CD14-positive monocyte (primary cell): ENCODE data around the gene ADAM19. TPM values are rescaled to one million over a fixed set of nuclear protein-coding genes. Genes with fewer than 3 reads are reported as not detected.

Experiments used
- DNase-seq, 3 donors: peaks; one replicate each; pipeline ENCODE4 v3.0.0-alpha.2; 2011 to 2022
- H2AFZ ChIP-seq: 2 replicates; pipeline ENCODE4 v1.6.0; 2012; ENCODE audit warnings: mild to moderate bottlenecking, low read depth, low read length, inconsistent platforms; ENCODE audit not compliant: insufficient read depth, poor library complexity, severe bottlenecking
- H3K27ac ChIP-seq, 2 donors: 1 replicate in 1 of 2; 2 replicates in 1 of 2; pipeline ENCODE4 v1.5.1; 2012 to 2013; ENCODE audit warnings: low read length in 2 of 2, control low read depth in 1 of 2, inconsistent platforms in 1 of 2, low read depth in 1 of 2, mild to moderate bottlenecking in 1 of 2
- H3K27me3 ChIP-seq, 2 donors: one replicate each; pipeline versions ENCODE4 v1.6.0 to v1.6.1; 2011 to 2013; ENCODE audit warnings: low read length in 2 of 2; ENCODE audit not compliant: control insufficient read depth in 2 of 2, insufficient read depth in 2 of 2
- H3K36me3 ChIP-seq, 2 donors: replicated peaks in 1 of 2; 1 replicate in 1 of 2; 2 replicates in 1 of 2; pipeline versions ENCODE4 v1.5.1 to v1.6.1; 2012 to 2013; ENCODE audit warnings: low read length in 2 of 2, control low read depth in 1 of 2, inconsistent platforms in 1 of 2, mild to moderate bottlenecking in 1 of 2; ENCODE audit not compliant: insufficient read depth in 2 of 2, control insufficient read depth in 1 of 2
- H3K4me1 ChIP-seq, 2 donors: 1 replicate in 1 of 2; 2 replicates in 1 of 2; pipeline versions ENCODE4 v1.5.1 to v1.6.1; 2012 to 2013; ENCODE audit warnings: low read length in 2 of 2, control low read depth in 1 of 2, inconsistent platforms in 1 of 2, mild to moderate bottlenecking in 1 of 2, moderate library complexity in 1 of 2; ENCODE audit not compliant: insufficient read depth in 2 of 2, control insufficient read depth in 1 of 2
- H3K4me2 ChIP-seq: replicated peaks from 2 replicates; pipeline ENCODE3; 2012; ENCODE audit warnings: low read length, moderate library complexity, mild to moderate bottlenecking; ENCODE audit not compliant: poor library complexity, severe bottlenecking; ENCODE audit errors: extremely low read depth
- H3K4me3 ChIP-seq, 3 experiments: fragments of 200-600 bp in 1 of 3; sonication (generic) in 1 of 3; replicated peaks in 1 of 3; 1 replicate in 2 of 3; 2 replicates in 1 of 3; pipeline ENCODE4 v1.5.1; 2011 to 2013; ENCODE audit warnings: low read length in 3 of 3, mild to moderate bottlenecking in 3 of 3, control low read depth in 2 of 3, low read depth in 2 of 3, inconsistent platforms in 1 of 3, moderate library complexity in 1 of 3
- H3K79me2 ChIP-seq: 2 replicates; pipeline ENCODE4 v1.6.0; 2012; ENCODE audit warnings: mild to moderate bottlenecking, control low read depth, inconsistent platforms, low read length, moderate library complexity; ENCODE audit not compliant: insufficient read depth
- H3K9ac ChIP-seq: 2 replicates; pipeline ENCODE4 v1.6.0; 2017; ENCODE audit warnings: low read length, mild to moderate bottlenecking; ENCODE audit not compliant: insufficient read depth, poor library complexity, severe bottlenecking
- H3K9me3 ChIP-seq, 2 donors: replicated peaks in 1 of 2; 1 replicate in 1 of 2; 2 replicates in 1 of 2; pipeline versions ENCODE4 v1.5.1 to v1.6.1; 2012 to 2013; ENCODE audit warnings: low read length in 2 of 2, control low read depth in 1 of 2; ENCODE audit not compliant: control insufficient read depth in 1 of 2, insufficient read depth in 1 of 2
- H4K20me1 ChIP-seq: 2 replicates; pipeline ENCODE4 v1.6.0; 2012; ENCODE audit warnings: mild to moderate bottlenecking, low read length, control low read depth, moderate library complexity; ENCODE audit not compliant: insufficient read depth
- H3K27ac Mint-ChIP-seq, 7 donors: one replicate each; pipeline ENCODE4 v1.8.0; 2020; ENCODE audit warnings: mild to moderate bottlenecking in 7 of 7, mixed read lengths in 7 of 7, moderate library complexity in 6 of 7, inconsistent platforms in 2 of 7
- H3K27me3 Mint-ChIP-seq, 3 donors: one replicate each; pipeline ENCODE4 v1.8.0; 2021 to 2022; ENCODE audit warnings: low read depth in 3 of 3, mild to moderate bottlenecking in 3 of 3, mixed read lengths in 3 of 3, moderate library complexity in 3 of 3, inconsistent platforms in 1 of 3
- H3K36me3 Mint-ChIP-seq, 2 donors: one replicate each; pipeline ENCODE4 v1.8.0; 2020; ENCODE audit warnings: mixed read lengths in 2 of 2, inconsistent platforms in 1 of 2, mild to moderate bottlenecking in 1 of 2
- H3K4me1 Mint-ChIP-seq: one replicate; pipeline ENCODE4 v1.8.0; 2020; ENCODE audit warnings: mild to moderate bottlenecking, mixed read lengths
- H3K4me3 Mint-ChIP-seq, 2 donors: one replicate each; pipeline ENCODE4 v1.8.0; 2020; ENCODE audit warnings: mild to moderate bottlenecking in 2 of 2, mixed read lengths in 2 of 2, moderate library complexity in 1 of 2
- H3K9me3 Mint-ChIP-seq, 7 donors: one replicate each; pipeline ENCODE4 v1.8.0; 2020 to 2022; ENCODE audit warnings: mixed read lengths in 7 of 7, mild to moderate bottlenecking in 6 of 7, moderate library complexity in 6 of 7, inconsistent platforms in 2 of 7
- WGBS: methylation state at CpG from one replicate; pipeline ENCODE4 v1.1.5; 2013; ENCODE audit warnings: missing lambda C conversion rate; ENCODE audit not compliant: insufficient coverage; 5-methylcytosine and 5-hydroxymethylcytosine counted together
- intact Hi-C, 2 donors: fragments of 100-400 bp; cut with micrococcal nuclease; formaldehyde crosslinking; loops; one replicate each; pipeline versions ENCODE4 v1.15.0 to v1.15.1; 2023
- polyA plus RNA-seq, 3 donors: library from polyadenylated mRNA; depleted of rRNA in 1 of 3; unstranded in 2 of 3; stranded (reverse) in 1 of 3; fragments of 300-500 nt in 2 of 3; fragments of >200 nt in 1 of 3; fragmentation: Illumina TruSeq in 2 of 3; gene quantifications; 1 replicate in 2 of 3; 2 replicates in 1 of 3; pipeline ENCODE4 v1.2.3, GENCODE V29; 2012 to 2021
- TF ChIP-seq, protein P1 (sequence below): fragments of 200-600 bp; IDR thresholded peaks from one replicate; pipeline ENCODE4 v1.8.0; 2022; ENCODE audit warnings: antibody characterized with exemption, mild to moderate bottlenecking

The ADAM19 gene
- polyA plus RNA-seq, 3 donors = 3.0 to 12.7 (median 6.2) TPM

DNA sequence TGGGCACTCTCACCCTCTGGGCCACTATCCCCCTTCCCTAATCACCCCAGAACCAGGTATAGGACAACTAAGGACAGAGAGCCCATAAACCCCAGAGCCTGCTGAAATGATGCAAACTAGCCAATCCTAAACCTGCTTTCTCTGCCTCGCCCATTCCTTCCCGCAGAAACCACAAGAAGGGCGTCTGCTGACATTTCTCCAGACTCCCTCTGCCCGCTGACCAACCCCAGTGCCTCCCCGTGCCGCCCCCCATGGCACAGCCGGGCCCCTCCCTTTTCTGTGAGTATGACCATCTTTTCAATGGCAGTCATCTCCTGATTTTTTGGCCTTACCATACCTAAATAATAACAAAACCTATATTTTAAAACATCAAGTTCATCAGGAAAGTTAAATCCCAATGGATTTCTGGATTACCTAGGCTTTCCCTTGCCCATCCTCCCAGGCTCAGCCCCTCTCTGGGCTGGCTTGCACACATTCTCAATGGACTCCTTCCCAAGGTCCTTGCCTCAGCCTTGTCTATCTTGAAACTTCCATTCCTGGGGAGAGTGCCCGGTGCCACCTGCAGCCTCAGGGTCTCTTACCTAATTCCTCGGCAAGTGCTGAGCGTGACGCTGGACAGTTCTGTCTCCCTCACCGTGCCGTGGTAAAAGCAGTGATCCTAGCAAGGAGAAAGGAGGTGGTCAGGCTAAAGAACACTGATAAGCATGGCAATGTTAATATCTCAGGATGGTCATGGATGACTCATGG lies 45.2 kb downstream of the ADAM19 start:
- peak overlapping the region; percentile 34 for H3K4me2 ChIP-seq
- no peaks in the 10 kb centered on the region for H3K27me3 ChIP-seq
- no peaks in the 10 kb centered on the region for H3K79me2 ChIP-seq
- Mint-ChIP-seq H3K9me3 (no peaks in the 10 kb centered on the region), H3K27me3 (no peaks in the 10 kb centered on the region), H3K4me1 (peaks cover 54% of the 10 kb centered on the region), H3K36me3 (peaks cover 53 to 67% of the 10 kb centered on the region in 2 donors), H3K27ac (peak overlapping the region in 3 of 7 donors; percentile 42 to 80 (median 54)), H3K4me3 (peak overlapping the region in 1 of 2 donors; percentile 54)
- peak overlapping the region in 1 of 2 donors; percentile 53 for H3K27ac ChIP-seq
- H3K36me3 ChIP-seq = peaks cover 0 to 47% of the 10 kb centered on the region in 2 donors
- intact Hi-C loops = no loop called here
- peak overlapping the region in 1 of 3 experiments; percentile 19 for H3K4me3 ChIP-seq
- H3K9me3 ChIP-seq = no peaks in the 10 kb centered on the region
- H2AFZ ChIP-seq = no peak overlapping the region
- H3K9ac ChIP-seq = no peak overlapping the region
- peak in 1 of 3 donors; percentile 12 for DNase-seq
- WGBS = 39% methylated on average over 9 of the region's 13 CpGs
- peaks cover 9% of the 10 kb centered on the region for H4K20me1 ChIP-seq
- TF ChIP-seq, protein P1, sequence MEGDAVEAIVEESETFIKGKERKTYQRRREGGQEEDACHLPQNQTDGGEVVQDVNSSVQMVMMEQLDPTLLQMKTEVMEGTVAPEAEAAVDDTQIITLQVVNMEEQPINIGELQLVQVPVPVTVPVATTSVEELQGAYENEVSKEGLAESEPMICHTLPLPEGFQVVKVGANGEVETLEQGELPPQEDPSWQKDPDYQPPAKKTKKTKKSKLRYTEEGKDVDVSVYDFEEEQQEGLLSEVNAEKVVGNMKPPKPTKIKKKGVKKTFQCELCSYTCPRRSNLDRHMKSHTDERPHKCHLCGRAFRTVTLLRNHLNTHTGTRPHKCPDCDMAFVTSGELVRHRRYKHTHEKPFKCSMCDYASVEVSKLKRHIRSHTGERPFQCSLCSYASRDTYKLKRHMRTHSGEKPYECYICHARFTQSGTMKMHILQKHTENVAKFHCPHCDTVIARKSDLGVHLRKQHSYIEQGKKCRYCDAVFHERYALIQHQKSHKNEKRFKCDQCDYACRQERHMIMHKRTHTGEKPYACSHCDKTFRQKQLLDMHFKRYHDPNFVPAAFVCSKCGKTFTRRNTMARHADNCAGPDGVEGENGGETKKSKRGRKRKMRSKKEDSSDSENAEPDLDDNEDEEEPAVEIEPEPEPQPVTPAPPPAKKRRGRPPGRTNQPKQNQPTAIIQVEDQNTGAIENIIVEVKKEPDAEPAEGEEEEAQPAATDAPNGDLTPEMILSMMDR = no peak
- peaks cover 56 to 62% of the 10 kb centered on the region in 2 donors for H3K4me1 ChIP-seq

DNA sequence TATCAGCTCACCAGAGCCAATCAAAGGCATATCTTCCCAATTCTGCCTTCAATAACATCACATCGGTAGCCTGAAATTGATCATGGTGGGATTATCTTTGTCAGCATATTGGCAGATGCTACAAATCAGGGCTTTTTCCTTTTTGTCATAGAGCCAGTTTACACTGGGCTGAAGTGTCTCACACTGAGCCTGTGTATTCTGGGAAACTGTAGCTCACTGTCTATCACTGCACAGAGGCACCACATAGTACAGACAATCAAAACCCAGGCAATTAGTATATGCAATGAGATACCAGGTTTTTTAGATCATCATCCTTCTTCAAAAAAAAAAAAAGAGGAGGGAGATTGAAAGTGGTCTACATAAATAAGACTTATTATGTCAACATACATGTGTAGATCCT lies 46.6 kb downstream of the ADAM19 start:
- Histone ChIP-seq H3K27me3 (no peaks in the 10 kb centered on the region), H3K79me2 (no peaks in the 10 kb centered on the region), H3K27ac (no peak overlapping the region), H3K4me3 (no peak overlapping the region), H3K36me3 (peaks cover 0 to 54% of the 10 kb centered on the region in 2 donors), H3K4me1 (peaks cover 43 to 48% of the 10 kb centered on the region in 2 donors), H3K4me2 (no peak overlapping the region), H3K9me3 (no peaks in the 10 kb centered on the region), H3K9ac (no peak overlapping the region), H2AFZ (no peak overlapping the region), H4K20me1 (peaks cover 22% of the 10 kb centered on the region)
- Mint-ChIP-seq H3K27ac (no peak overlapping the region), H3K9me3 (no peaks in the 10 kb centered on the region), H3K27me3 (no peaks in the 10 kb centered on the region), H3K4me3 (no peak overlapping the region), H3K4me1 (peaks cover 40% of the 10 kb centered on the region), H3K36me3 (peaks cover 48 to 56% of the 10 kb centered on the region in 2 donors)
- WGBS = 60% methylated on average over 1 of the region's 1 CpG
- no peak for DNase-seq
- intact Hi-C loops = no loop called here
- TF ChIP-seq, protein P1 = no peak
